ENCODE results near the gene MCU. TPM values are rescaled to one million over a fixed set of nuclear protein-coding genes. Genes with fewer than 3 reads are reported as not detected.
"Not testable (repeated sequence)": the region's sequence is repeated elsewhere in the genome, so short reads cannot be mapped to it uniquely, and the experiment has no call there.

MCU gene
- total and polyA plus RNA-seq, 3 donors from 2014 or later, result 15.0 to 20.0 (median 16.9) TPM

DNA sequence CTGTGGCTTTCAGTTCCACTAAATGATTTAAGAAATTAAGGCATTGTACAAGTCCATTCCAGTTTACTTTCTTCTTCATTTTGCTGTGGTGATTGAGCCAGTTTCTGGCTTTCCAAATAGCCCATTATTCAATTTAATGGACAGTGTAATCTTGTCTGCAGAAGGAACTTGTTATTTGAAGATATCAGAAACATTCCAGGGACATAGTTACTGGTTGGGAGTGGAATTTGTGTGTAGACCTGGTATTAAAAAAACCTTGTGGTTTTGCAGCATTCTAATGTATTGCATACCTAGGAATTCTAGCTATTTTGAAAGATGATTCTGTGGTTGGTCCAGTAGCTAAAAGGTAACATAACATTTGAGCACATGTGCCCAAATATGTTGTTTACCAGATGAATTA, 72.2 kb downstream of the MCU start:
- no peak for TF ChIP-seq POLR2A (IDR thresholded peaks at IDR 0.05)
- TF ChIP-seq, protein P1, sequence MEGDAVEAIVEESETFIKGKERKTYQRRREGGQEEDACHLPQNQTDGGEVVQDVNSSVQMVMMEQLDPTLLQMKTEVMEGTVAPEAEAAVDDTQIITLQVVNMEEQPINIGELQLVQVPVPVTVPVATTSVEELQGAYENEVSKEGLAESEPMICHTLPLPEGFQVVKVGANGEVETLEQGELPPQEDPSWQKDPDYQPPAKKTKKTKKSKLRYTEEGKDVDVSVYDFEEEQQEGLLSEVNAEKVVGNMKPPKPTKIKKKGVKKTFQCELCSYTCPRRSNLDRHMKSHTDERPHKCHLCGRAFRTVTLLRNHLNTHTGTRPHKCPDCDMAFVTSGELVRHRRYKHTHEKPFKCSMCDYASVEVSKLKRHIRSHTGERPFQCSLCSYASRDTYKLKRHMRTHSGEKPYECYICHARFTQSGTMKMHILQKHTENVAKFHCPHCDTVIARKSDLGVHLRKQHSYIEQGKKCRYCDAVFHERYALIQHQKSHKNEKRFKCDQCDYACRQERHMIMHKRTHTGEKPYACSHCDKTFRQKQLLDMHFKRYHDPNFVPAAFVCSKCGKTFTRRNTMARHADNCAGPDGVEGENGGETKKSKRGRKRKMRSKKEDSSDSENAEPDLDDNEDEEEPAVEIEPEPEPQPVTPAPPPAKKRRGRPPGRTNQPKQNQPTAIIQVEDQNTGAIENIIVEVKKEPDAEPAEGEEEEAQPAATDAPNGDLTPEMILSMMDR (IDR thresholded peaks at IDR 0.05), result no peak
- intact Hi-C loops (cut with DNase I; ENCODE audit: low total_unique reads), result no loop called here
- H3K27ac ChIP-seq, result no peak overlapping the region
- no peak overlapping the region for H3K4me3 ChIP-seq
- H3K27me3 ChIP-seq, result no peaks in the 10 kb centered on the region
- H3K9me3 ChIP-seq, result no peaks in the 10 kb centered on the region
- DNase-seq, result no peak
- H3K36me3 ChIP-seq (ENCODE audit: low read depth, missing control alignments), result no peaks in the 10 kb centered on the region
- H3K4me1 ChIP-seq, result no peaks in the 10 kb centered on the region

GRCh38 chr10:72765051-72765745, 73.3 kb downstream of the MCU start:
- Histone ChIP-seq H3K9me3 (no peaks in the 10 kb centered on the region), H3K27me3 (no peaks in the 10 kb centered on the region), H3K27ac (no peak overlapping the region), H3K4me3 (no peak overlapping the region), H3K4me1 (no peaks in the 10 kb centered on the region), H3K36me3 (ENCODE audit: low read depth, missing control alignments) (no peaks in the 10 kb centered on the region)
- no peak for TF ChIP-seq POLR2A (IDR thresholded peaks at IDR 0.05)
- TF ChIP-seq, protein P1 (IDR thresholded peaks at IDR 0.05), result no peak
- intact Hi-C loops (cut with DNase I; ENCODE audit: low total_unique reads), result no loop called here
- DNase-seq, result no peak
- WGBS, 2 donors, result 86 to 89% methylated on average over 3 of the region's 3 CpGs

GRCh38 chr10:72771195-72771594, 79.3 kb downstream of the MCU start:
- H3K27me3 ChIP-seq; intact Hi-C loops (cut with DNase I; ENCODE audit: low total_unique reads); H3K9me3 ChIP-seq; H3K27ac ChIP-seq; DNase-seq; H3K36me3 ChIP-seq (ENCODE audit: low read depth, missing control alignments); H3K4me3 ChIP-seq; H3K4me1 ChIP-seq: not testable (repeated sequence)

- intact Hi-C loops (cut with DNase I; ENCODE audit: low total_unique reads), result no loop called here
- no peaks in the 10 kb centered on the region for H3K36me3 ChIP-seq (ENCODE audit: low read depth, missing control alignments)
- WGBS, 2 donors, result 100% methylated on average over 1 of the region's 1 CpG
- no peak for TF ChIP-seq POLR2A (IDR thresholded peaks at IDR 0.05)
- TF ChIP-seq, protein P1 (IDR thresholded peaks at IDR 0.05), result no peak
- no peak overlapping the region for H3K27ac ChIP-seq
- DNase-seq, result no peak
- H3K27me3 ChIP-seq, result no peaks in the 10 kb centered on the region
- H3K4me3 ChIP-seq, result no peak overlapping the region
- no peaks in the 10 kb centered on the region for H3K9me3 ChIP-seq
- H3K4me1 ChIP-seq, result no peaks in the 10 kb centered on the region
These were observed 80.1 kb downstream of the MCU start for GRCh38 chr10:72772031-72772430.

DNA sequence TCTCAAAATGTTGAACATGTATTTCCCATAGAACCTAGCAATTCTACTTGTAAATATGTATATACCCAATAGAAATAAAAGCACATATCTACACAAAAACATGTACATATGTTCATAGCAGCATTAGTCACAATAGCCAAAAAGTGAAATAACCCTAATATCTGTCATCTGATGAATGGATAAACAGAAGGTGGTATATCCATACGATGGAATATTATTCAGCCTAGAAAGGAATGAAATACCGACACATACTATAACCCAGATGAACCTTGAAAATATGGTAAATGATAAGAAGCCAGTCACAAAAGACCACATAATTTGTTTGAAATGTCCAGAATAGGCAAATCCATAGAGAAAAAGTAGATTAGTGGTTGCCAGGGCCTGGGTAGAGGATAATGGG, 87.9 kb downstream of the MCU start:
- WGBS, 2 donors, result 97 to 100% methylated on average over 2 of the region's 2 CpGs
- Histone ChIP-seq H3K27ac (no peak overlapping the region), H3K36me3 (ENCODE audit: low read depth, missing control alignments) (no peaks in the 10 kb centered on the region), H3K27me3 (no peaks in the 10 kb centered on the region), H3K4me1 (peaks cover 4% of the 10 kb centered on the region), H3K4me3 (no peak overlapping the region), H3K9me3 (no peaks in the 10 kb centered on the region)
- no peak for DNase-seq
- intact Hi-C loops (cut with DNase I; ENCODE audit: low total_unique reads), result no loop called here
- TF ChIP-seq, protein P1 (IDR thresholded peaks at IDR 0.05), result no peak
- no peak for TF ChIP-seq POLR2A (IDR thresholded peaks at IDR 0.05)

Measured in testis (tissue), 3 donors.